Measurements from ENCODE around the gene RNF40.
A peak's percentile ranks its signal among the peaks of the same experiment; 100 is the strongest.

RNF40 gene

DNA sequence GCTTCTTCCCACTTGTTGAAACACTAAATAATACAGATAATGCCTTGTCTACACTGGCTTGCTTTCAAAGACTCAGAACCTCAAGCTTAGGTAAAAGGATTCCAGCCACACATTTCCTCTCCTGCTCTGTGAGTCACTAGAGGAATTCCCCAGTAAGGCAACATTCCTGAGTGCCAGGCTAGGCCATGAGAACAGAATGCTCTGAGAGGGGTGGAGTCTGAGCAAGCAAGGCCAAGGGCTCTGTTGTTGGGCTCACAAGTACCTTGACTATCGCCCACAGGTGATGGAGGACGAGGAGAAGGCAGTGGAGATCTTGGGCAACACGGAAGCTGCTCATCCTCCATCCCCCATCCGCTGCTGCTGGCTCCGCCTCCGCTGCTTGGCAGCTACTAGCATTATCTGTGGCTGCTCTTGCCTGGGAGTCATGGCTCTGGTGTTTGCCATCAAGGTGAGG lies 20.6 kb upstream of the RNF40 start:
- no peak for DNase-seq

DNA sequence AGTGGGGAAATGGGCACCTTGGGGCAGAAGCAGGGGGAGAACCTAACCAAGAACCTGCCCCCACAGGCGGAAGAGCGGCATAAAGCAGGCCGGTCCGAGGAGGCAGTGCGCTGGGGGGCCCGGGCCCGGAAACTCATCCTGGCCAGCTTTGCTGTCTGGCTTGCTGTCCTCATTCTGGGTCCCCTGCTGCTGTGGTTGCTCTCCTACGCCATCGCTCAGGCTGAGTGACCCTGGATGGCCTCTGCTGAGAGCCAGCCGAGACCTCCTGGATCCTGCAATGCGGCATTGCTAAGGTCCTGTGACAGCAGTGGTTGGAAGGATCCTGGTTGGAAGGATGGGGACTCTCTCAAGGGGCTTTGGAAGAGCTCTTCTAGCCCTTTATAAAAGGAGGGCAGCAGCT lies 18.4 kb upstream of the RNF40 start:
- DNase-seq: no peak

DNA sequence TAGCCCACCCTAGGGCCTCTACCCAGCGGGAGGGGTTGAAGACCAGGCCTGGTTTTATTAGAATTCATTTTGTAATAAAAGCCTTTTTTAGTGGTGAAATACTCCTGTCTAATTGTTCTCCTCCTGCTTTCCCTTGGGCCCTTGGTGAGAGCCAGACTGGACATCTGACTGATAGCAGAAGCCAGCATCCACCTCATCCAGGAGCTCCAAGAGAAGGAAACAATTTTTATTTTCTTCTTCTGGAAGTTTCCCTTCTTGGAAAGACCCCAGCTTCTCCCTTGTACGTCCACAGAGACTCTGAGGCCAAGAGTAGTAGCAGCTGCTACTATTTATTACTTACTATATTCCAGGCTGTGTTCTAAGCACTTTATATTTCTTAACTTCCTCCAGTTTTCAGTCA lies 17.9 kb upstream of the RNF40 start:
- DNase-seq: no peak

DNA sequence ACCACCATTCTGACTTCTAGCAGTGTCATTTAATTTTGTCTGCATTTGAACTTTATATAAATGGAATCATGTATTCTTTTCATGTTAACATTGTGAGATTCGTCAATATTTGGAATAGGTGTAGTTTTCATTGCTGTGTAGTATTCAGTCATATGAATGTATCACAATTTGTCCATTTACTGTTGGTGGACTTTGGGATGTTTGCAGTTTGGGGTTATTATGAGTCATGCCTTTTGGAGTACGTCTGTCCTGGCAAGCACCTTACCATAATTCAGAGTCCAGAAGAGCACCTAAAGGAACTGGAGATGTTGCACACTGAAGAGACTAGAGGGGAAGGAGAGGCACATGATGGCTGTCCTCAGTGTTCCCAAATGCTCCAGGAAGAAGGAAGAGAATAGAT lies 17.0 kb upstream of the RNF40 start:
- DNase-seq: no peak

DNA sequence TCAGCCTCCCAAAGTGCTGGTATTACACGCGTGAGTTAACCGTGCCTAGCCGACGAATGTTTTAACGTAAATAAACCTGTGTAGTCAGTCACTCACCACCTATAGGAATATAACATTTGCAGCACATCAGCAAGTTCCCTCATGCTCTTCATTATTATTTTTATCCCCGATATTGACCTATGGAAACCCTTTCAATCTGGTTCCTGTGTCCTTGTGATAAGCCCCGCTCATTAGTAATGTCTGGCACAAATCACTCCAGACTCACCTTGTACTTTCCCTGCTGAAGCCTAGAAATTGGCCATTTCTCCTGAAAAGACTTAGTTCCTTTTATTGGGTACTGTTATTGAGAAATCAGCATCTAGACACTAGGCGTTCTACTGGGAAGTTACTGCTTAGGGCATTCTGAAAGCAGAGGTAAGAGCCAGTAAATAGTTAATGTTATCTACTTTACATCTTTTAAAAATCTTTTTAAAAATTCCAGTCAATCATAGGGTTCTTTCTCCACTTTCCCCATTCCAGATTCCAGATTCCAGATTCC lies 15.4 kb upstream of the RNF40 start:
- DNase-seq: no peak

DNA sequence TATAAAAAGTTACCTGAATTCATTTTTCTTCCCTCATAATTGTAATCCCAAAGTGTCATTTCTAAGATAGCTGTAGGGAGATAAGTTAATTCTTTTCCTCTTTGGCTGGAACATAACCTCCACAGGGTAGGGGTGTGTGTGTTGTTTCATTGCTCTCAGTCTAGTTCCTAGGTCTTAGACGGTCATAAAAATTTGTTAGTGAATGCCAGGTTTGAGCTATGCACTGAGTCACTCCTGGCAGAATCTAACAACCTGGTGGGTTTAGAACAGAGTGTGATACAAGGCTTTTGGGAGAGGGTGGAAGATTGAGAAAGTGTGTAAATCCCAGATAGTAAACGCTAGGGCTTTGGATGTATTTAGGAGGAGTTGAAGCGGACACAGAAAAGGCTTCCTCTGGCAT lies 14.8 kb upstream of the RNF40 start:
- DNase-seq: no peak

DNA sequence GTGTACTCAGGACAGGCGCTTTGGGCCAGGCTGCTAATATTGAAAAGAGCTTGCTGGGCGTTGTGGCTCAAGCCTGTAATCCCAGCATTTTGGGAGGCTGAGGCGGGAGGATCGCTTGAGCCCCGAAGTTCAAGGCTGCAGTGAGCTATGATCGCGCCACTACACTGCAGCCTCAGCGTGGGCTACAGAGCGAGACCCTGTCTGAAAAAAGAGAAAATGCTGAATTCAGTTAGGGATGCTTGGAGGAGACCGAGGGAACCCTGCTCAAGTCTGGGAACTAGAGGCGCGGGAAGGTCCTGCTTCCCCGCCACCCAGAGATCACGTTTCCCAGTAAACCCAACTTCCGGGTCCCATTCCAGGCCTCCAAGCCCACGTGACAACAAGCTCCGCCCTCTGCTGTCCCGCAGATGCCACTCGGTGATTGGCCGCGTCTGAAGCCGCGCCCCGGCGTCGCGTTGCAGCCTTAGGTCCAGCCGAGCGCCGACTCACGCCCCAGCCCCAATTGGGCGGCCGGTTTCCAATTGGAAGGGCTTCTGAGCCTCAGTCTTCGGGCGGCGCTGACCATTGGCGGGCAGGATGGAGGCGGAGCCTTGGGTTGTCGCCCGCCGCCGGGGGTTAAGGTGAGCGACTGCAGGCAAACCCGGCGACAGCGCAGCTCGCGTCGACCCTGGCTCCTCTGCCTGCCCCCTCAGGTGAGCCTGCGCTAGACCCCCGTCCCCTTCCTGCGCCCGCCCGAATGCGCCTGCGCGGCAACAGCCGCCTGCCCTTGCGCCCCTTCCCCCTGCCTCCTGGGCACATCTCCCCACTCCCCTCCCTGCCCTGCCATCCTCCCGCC lies 14.1 kb upstream of the RNF40 start, which contains the start of gene PHKG2:
PHKG2 (plus strand) TSS at position 627 of the 835 bp plus-strand sequence. CDS start 396 bp downstream, outside the sequence.
- DNase-seq: peak; percentile 100

DNA sequence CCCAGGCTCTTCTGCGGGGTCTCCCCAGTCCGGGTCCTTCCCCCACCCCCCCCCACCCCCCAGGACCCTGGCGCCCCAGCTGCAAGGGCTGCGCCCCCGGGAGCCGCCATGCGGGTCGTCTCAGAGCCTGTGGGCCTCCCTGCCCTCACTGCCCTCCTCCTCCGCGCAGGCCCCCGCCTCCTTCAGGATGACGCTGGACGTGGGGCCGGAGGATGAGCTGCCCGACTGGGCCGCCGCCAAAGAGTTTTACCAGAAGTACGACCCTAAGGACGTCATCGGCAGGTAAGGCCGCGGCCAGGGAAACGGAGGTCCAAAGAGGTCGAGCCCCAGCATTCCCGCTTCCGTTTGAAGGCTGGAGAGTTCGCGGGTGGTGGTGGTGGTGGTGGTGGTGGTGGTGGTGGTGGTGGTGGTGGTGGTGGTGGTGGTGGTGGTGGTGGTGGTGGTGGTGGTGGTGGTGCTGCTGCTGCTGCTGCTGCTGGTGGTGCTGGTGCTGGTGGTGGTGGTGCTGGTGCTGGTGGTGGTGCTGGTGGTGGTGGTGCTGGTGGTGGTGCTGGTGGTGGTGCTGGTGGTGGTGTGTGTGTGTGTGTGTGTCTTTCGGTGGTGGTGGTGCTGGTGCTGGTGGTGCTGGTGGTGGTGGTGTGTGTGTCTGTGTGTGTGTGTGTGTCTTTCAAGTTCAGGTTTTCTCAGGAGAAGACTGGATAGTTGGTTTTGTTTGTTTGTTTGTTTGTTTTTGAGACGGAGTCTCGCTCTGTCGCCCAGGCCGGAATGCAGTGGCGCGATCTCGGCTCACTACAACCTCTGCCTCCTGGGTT lies 13.3 kb upstream of the RNF40 start:
- DNase-seq: no peak

DNA sequence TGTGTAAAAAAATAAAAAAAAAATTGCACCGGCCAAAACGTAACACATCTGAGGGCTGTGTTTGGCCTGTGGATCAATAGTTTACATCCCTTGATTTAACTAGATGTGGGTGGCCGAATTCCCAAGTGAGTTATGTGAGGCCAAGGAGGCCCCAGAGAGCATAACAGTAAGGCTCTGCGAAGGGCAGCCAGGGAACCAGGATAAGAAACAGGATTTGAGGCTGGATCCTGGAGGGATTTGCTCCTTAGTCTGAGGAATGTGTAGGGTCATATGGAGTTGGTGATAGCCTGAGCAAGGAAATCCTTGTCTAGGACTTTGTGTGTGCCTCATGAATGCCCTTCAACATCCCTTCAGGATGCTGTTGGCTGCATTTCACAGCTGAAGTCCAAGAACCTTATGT lies 11.9 kb upstream of the RNF40 start:
- no peak for DNase-seq

DNA sequence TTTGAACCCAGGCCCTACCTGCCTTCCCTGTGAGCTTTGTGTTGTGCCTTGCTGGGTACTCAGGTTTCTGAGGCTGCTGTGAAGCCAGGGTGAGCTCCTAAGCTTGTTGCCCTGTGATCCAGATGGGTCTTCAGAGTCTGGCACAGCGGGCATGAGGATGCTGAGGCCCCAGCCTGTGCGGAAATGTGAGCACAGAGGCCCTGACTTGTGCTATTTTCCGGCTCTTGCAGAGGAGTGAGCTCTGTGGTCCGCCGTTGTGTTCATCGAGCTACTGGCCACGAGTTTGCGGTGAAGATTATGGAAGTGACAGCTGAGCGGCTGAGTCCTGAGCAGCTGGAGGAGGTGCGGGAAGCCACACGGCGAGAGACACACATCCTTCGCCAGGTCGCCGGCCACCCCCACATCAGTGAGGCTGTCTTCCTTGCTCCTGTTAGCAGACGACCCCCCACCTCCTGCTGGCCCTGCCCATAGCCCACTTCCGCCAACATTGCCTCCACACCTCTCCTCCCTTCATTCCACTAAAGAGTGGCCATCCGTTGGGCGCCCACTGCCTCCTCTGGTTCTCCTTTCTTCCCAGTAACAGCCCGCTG lies 11.2 kb upstream of the RNF40 start:
- no peak for DNase-seq

DNA sequence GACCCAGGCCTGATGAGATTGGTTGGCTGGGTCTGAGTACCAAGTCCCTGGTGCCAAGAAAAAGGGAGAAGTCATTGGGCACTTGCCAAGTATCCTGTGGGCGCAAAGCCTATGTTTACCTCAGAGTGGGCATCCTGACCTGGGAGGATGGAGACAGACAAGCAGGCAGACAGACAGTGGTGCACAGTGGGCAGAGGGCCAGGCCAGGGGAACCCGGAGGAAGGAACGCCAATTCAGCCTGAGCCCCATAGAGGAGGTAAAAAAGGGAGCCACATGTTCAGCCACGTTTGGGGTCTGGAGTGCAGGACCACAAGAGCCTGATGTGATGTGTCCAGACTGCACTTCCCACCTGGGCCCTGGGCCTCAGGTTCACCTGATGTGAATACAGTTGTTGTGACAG lies 8.5 kb upstream of the RNF40 start:
- DNase-seq: no peak

DNA sequence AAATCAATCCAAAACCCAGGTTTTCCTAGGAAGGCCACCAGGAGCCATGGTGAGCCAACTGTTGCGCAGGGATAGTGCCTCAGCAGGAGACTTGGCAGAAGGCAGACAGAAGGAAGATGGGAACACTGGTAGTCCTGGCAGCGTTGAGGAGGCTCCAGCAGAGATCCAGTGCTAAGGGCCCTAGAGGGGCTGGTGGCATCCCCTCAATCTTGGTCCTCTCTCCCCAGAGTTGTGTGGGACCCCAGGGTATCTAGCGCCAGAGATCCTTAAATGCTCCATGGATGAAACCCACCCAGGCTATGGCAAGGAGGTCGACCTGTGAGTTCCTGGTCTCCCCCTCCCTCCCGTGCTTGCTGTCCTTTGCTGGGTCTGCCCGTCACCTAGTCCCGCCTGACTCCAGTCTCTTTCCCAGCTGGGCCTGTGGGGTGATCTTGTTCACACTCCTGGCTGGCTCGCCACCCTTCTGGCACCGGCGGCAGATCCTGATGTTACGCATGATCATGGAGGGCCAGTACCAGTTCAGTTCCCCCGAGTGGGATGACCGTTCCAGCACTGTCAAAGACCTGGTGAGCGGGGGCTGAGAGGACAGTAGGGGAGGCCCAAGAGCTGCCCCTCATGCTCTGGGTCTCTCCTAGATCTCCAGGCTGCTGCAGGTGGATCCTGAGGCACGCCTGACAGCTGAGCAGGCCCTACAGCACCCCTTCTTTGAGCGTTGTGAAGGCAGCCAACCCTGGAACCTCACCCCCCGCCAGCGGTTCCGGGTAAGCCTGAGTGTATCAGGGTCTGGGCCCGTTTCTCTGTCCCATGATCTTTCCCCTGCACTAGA lies 6.0 kb upstream of the RNF40 start:
- no peak for DNase-seq

DNA sequence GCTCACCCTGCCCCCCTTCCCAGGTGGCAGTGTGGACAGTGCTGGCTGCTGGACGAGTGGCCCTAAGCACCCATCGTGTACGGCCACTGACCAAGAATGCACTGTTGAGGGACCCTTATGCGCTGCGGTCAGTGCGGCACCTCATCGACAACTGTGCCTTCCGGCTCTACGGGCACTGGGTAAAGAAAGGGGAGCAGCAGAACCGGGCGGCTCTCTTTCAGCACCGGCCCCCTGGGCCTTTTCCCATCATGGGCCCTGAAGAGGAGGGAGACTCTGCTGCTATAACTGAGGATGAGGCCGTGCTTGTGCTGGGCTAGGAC lies 5.4 kb upstream of the RNF40 start:
- no peak for DNase-seq

DNA sequence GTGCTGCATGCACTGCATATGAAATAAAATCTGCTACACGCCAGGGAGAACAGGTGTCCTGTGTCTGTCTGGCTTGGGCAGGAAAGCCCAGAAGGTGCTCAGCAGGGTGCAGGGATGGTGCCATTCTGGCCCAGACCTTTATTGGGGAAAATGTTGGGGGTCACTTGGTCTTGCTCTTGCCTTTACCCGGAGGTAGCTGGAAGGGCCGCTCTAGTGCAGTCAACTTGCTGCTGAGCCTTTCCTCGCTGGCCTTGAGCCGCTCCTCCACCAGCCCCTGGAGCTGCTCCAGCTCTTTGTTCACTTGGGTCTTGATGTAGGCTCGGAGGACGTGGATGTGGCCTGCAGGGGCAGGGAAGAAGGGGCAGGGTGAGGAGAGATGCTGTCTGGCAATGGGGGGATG lies 4.8 kb upstream of the RNF40 start:
- no peak for DNase-seq

DNA sequence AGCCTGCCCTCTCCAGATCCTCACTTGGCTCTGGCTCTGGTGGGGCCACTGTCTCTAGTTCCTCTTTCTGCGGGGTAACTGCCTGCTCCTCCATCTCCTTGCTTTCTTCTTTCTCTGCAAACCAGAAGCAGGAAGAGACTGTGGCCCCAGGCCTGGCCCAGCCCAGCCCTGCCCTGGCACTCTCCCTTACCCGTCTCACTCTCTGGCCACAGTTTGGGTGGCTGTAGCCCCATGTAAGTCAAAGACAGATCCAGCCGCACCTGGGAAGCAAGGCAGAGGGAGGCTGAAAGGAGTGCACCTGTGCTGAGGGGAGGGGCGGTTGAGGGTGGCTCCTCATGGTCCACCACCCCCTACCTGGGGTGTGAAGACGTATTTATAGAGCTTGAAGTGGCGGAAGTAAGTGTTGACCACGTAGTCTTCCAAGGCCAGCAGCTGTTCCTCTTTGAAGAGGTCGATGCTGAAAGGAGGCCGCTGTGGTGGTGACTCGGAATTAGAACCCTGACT lies 3.1 kb upstream of the RNF40 start:
- DNase-seq: no peak

DNA sequence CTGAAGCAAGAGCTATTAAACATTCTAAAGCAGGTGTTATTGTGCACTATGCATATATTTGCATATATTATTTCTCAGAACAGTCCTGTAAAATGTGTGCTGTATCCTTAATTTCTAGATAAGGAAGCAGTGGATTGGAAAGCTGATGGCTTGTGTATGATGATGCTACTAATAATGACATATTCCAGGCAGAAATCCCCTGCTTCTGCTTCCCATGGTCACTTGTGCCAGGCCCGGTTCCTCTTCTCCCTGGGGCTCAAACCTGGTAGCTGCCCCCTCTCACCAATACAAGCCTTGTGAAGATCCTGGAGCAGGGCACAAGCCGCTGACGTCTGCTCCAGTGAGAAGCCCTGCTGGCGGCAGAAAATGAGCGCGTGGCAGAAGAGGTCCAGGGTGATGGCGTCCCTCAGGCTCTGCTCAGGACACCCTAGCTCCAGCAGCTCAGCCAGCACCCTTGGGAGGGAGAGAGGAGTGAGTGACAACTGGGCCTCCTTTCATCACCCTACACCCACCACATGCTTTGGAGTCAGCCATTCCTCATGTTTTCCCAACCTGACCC lies 2.0 kb upstream of the RNF40 start:
- no peak for DNase-seq

DNA sequence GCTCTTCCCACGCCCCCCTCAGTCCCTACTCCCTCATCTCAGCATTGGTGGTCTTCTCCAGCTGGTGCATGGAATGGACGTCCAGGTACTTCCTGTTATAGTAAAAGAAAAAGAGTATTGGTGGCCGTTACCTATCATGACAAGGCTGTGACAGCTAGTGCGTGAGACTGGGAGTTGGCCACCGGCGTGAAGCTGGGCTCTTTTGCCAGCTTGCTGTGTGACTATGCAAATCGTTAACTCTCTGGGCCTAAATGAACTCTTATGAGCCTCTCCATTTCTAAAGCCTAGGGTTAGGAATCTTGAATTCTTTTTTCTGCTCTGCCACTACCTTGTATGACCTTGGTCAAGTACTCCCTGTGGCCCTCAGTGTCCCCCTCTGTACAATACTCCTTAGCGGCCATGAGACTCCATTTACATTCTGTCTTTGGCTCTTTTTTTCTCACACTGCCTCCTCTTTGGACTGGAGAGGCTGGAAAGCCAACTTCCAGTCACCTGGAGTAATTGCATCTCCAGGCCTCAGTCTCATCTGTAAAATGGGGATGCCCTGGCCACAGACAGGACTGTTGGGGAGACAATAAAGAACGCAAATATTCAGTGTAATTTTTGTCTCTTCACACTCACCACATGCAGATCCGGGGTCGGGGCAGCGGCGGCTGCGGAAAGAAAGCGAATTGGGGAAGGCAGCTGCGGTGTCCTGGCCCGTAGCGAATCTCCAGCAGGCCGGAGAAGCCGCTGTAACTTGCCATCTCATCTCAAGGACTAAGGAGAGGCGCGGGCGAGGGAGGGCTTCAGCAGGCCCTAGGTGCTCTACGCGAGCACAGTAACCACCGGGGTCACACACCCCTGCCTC lies 1.3 kb upstream of the RNF40 start:
- no peak for DNase-seq

DNA sequence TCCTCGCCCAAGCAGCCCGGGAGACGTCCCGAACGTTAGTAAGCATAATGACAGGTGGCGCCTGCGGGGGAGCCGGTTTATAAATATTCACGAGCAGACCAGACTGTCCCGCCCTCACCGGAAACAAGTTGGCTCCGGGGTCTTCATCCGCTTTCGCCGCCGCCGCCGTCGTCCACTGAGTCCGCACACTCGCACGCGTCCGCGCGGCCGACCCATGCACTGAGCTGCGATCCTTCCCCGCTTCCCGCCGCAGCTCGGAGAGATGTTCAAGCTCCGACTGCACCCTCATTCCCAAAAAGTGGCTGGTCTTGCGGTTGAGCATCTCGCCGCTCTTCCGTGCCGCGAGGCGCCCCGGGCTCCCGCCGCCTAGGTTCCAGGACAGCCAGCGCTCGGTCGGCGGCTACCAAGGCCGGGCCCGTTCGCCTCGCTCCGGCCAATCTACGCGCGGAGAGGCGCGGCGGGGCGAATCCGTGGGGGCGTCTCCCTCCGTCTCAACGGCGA lies 645 bp upstream of the RNF40 start:
- no peak for DNase-seq

DNA sequence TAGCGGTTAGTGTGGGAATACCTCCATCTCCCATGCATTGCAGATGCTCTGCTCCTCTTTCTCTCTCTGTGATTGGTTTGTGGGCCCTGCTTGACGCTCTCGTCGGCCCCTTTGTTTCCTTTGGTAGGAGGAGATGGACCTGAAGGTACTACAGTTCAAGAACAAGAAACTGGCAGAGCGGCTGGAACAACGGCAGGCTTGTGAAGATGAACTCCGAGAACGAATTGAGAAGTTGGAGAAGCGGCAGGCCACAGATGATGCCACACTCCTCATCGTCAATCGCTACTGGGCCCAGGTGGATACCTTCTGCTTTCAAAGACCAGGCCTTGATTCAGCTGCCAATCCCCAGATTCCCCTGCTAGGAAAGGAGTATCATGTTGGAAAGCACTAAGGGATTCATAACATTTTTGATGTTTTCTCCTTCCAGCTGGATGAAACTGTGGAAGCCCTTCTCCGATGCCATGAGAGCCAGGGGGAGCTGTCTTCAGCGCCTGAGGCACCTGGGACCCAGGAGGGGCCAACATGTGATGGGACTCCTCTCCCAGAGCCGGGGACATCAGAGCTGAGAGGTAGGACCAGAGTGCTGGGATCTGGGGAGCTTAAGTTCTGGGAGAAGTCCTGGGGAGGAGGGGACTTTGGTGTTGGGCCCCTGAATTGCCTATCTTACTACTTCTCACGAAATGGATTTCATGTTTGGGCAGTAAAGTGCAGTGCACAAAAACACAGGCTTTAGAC lies 1.0 kb downstream of the RNF40 start:
- DNase-seq: no peak

DNA sequence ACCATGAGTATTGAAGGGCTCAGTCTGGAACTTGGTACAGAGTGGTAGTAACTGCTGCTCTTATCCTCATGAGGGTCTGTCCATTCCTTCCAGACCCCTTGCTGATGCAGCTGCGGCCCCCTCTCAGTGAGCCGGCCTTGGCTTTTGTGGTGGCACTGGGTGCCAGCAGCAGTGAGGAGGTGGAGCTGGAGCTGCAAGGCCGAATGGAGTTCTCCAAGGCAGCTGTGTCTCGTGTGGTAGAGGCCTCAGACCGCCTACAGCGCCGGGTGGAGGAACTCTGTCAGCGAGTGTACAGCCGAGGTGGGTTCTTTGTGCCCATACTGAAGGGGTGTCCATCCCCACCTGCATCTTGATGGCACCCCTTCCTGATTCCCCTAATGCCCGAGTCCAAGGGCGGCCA lies 2.0 kb downstream of the RNF40 start:
- DNase-seq: no peak
